HG03457 (cell line): Measurements from ENCODE around the gene RNF213.

Experiments
- ATAC-seq: cut with Tn5 transposase; IDR thresholded peaks from one replicate; pipeline ENCODE4 v1.9.1; 2021; ENCODE audit warnings: moderate number of reproducible peaks; ENCODE audit not compliant: unreplicated experiment

RNF213 gene

DNA sequence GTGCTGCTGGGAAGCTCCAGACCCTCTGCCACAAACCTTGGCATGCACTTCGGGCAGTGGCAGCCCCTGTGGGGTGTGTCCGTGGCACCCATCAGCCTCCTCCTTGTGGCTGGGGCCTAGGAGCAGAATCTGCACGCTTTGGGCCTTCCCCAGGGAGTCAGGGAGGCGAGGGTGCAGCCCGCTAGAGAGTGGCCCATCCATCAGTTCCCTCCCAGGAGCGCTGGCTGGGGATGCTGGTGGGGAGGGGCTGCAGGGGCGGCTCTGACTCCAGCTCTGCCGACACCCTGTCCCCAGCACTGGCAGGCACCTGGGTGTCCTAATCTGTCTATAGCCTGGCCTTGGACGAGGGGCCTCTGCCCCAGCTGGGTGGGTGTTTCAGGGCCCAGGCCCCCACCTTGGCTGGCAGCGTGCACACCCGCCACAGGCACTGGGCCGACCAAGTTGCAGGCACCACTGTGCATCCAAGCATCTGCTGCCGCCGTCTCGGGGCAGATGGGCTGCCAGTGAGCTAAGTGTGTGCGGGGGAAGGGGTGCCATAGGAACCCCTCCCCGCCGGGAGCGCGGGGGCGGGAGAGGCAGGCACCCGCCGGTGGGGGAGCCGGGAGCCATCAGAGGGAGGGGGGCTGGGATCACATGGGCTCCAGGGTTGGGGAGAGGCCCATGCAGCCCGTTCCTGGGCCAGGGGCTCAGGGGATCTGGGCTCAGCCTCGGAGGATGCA is 184.5 kb downstream of the RNF213 start:
- no peak for ATAC-seq

DNA sequence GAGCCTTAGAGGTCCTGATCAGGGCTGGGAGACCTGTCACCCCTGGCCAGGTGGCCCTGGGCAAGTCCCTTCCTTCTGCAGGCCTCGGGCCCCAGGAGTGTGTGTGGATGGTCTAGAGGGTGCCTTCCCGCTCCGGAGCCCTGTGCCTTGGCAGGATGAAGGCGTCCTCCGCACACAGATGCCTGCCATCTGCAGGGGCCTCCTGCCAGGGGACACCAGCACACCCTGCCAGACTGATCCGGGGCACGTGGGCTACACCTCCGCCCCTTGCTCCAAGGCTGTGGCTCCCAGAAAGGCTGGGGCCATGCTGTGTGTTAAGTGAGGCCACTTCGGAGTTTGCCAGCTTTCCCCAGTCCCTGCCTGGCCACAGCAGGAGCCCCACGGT is 185.1 kb downstream of the RNF213 start:
- no peak for ATAC-seq

DNA sequence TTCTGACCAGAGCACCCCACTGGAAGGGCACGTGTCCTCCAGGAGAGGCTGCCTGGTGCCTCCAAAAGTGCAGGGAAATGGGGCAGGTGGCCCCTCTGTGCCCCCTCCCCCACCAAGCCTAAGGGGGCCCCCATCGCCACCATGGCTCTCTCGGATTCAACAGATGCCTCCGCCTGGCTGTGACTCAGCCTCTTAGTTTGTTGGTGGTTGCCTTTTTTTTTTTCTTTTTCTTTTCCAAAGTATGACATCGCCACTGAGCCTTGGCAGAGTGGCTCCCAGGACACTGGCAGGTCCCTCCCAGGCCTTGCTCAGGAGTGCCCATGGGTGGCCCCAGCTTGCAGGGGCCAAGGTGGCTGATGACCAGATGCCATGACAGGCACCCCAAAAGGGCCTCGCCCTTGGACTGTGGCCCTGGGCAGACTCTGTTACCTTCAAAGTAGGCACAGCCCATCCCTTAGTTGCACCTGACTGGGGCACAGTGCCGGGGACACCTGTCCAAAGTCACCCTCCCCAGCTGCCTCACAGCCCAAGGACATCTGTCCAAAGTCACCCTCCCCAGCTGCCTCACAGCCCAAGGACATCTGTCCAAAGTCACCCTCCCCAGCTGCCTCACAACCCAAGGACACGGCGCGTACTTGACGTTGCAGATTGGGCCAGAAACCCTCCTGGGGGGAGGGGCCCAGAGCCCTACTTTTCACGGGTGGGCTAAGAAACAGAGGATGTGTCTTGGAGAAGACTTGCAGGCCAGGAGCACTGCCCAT is 186.2 kb downstream of the RNF213 start:
- no peak for ATAC-seq

DNA sequence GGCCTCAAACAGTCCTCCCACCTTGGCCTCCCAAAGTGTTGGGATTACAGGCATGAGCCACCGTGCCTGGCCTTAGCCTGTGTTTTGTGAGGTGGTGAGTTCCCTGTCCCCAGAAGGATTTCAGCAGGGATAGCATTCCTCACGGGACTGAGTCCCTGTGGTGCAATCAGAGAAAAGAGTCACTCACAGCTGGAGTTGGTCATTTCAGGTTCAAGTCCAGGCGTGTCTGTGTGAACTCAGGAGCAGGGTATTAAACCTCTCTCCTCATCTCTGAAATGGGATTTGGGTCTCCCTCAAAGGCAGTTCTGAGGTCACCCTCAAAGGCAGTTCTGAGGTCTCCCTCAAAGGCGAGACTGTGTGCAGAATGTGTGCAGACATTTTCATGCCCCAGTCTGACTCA is 187.1 kb downstream of the RNF213 start:
- no peak for ATAC-seq
